CD14-positive monocyte (primary cell): ENCODE results near the gene BRINP3. TPM values are rescaled to one million over a fixed set of nuclear protein-coding genes. Genes with fewer than 3 reads are reported as not detected.

Source experiments
- DNase-seq, 3 donors: peaks; one replicate each; pipeline ENCODE4 v3.0.0-alpha.2; 2011 to 2022
- H2AFZ ChIP-seq: 2 replicates; pipeline ENCODE4 v1.6.0; 2012; ENCODE audit warnings: mild to moderate bottlenecking, low read depth, low read length, inconsistent platforms; ENCODE audit not compliant: insufficient read depth, poor library complexity, severe bottlenecking
- H3K27ac ChIP-seq, 2 donors: 1 replicate in 1 of 2; 2 replicates in 1 of 2; pipeline ENCODE4 v1.5.1; 2012 to 2013; ENCODE audit warnings: low read length in 2 of 2, control low read depth in 1 of 2, inconsistent platforms in 1 of 2, low read depth in 1 of 2, mild to moderate bottlenecking in 1 of 2
- H3K27me3 ChIP-seq, 2 donors: one replicate each; pipeline versions ENCODE4 v1.6.0 to v1.6.1; 2011 to 2013; ENCODE audit warnings: low read length in 2 of 2; ENCODE audit not compliant: control insufficient read depth in 2 of 2, insufficient read depth in 2 of 2
- H3K36me3 ChIP-seq, 2 donors: replicated peaks in 1 of 2; 1 replicate in 1 of 2; 2 replicates in 1 of 2; pipeline versions ENCODE4 v1.5.1 to v1.6.1; 2012 to 2013; ENCODE audit warnings: low read length in 2 of 2, control low read depth in 1 of 2, inconsistent platforms in 1 of 2, mild to moderate bottlenecking in 1 of 2; ENCODE audit not compliant: insufficient read depth in 2 of 2, control insufficient read depth in 1 of 2
- H3K4me1 ChIP-seq, 2 donors: 1 replicate in 1 of 2; 2 replicates in 1 of 2; pipeline versions ENCODE4 v1.5.1 to v1.6.1; 2012 to 2013; ENCODE audit warnings: low read length in 2 of 2, control low read depth in 1 of 2, inconsistent platforms in 1 of 2, mild to moderate bottlenecking in 1 of 2, moderate library complexity in 1 of 2; ENCODE audit not compliant: insufficient read depth in 2 of 2, control insufficient read depth in 1 of 2
- H3K4me2 ChIP-seq: replicated peaks from 2 replicates; pipeline ENCODE3; 2012; ENCODE audit warnings: low read length, moderate library complexity, mild to moderate bottlenecking; ENCODE audit not compliant: poor library complexity, severe bottlenecking; ENCODE audit errors: extremely low read depth
- H3K4me3 ChIP-seq, 3 experiments: fragments of 200-600 bp in 1 of 3; sonication (generic) in 1 of 3; replicated peaks in 1 of 3; 1 replicate in 2 of 3; 2 replicates in 1 of 3; pipeline ENCODE4 v1.5.1; 2011 to 2013; ENCODE audit warnings: low read length in 3 of 3, mild to moderate bottlenecking in 3 of 3, control low read depth in 2 of 3, low read depth in 2 of 3, inconsistent platforms in 1 of 3, moderate library complexity in 1 of 3
- H3K79me2 ChIP-seq: 2 replicates; pipeline ENCODE4 v1.6.0; 2012; ENCODE audit warnings: mild to moderate bottlenecking, control low read depth, inconsistent platforms, low read length, moderate library complexity; ENCODE audit not compliant: insufficient read depth
- H3K9ac ChIP-seq: 2 replicates; pipeline ENCODE4 v1.6.0; 2017; ENCODE audit warnings: low read length, mild to moderate bottlenecking; ENCODE audit not compliant: insufficient read depth, poor library complexity, severe bottlenecking
- H3K9me3 ChIP-seq, 2 donors: replicated peaks in 1 of 2; 1 replicate in 1 of 2; 2 replicates in 1 of 2; pipeline versions ENCODE4 v1.5.1 to v1.6.1; 2012 to 2013; ENCODE audit warnings: low read length in 2 of 2, control low read depth in 1 of 2; ENCODE audit not compliant: control insufficient read depth in 1 of 2, insufficient read depth in 1 of 2
- H4K20me1 ChIP-seq: 2 replicates; pipeline ENCODE4 v1.6.0; 2012; ENCODE audit warnings: mild to moderate bottlenecking, low read length, control low read depth, moderate library complexity; ENCODE audit not compliant: insufficient read depth
- H3K27ac Mint-ChIP-seq, 7 donors: one replicate each; pipeline ENCODE4 v1.8.0; 2020; ENCODE audit warnings: mild to moderate bottlenecking in 7 of 7, mixed read lengths in 7 of 7, moderate library complexity in 6 of 7, inconsistent platforms in 2 of 7
- H3K27me3 Mint-ChIP-seq, 3 donors: one replicate each; pipeline ENCODE4 v1.8.0; 2021 to 2022; ENCODE audit warnings: low read depth in 3 of 3, mild to moderate bottlenecking in 3 of 3, mixed read lengths in 3 of 3, moderate library complexity in 3 of 3, inconsistent platforms in 1 of 3
- H3K36me3 Mint-ChIP-seq, 2 donors: one replicate each; pipeline ENCODE4 v1.8.0; 2020; ENCODE audit warnings: mixed read lengths in 2 of 2, inconsistent platforms in 1 of 2, mild to moderate bottlenecking in 1 of 2
- H3K4me1 Mint-ChIP-seq: one replicate; pipeline ENCODE4 v1.8.0; 2020; ENCODE audit warnings: mild to moderate bottlenecking, mixed read lengths
- H3K4me3 Mint-ChIP-seq, 2 donors: one replicate each; pipeline ENCODE4 v1.8.0; 2020; ENCODE audit warnings: mild to moderate bottlenecking in 2 of 2, mixed read lengths in 2 of 2, moderate library complexity in 1 of 2
- H3K9me3 Mint-ChIP-seq, 7 donors: one replicate each; pipeline ENCODE4 v1.8.0; 2020 to 2022; ENCODE audit warnings: mixed read lengths in 7 of 7, mild to moderate bottlenecking in 6 of 7, moderate library complexity in 6 of 7, inconsistent platforms in 2 of 7
- CTCF ChIP-seq: fragments of 200-600 bp; IDR thresholded peaks from one replicate; pipeline ENCODE4 v1.8.0; 2022; ENCODE audit warnings: antibody characterized with exemption, mild to moderate bottlenecking
- WGBS: methylation state at CpG from one replicate; pipeline ENCODE4 v1.1.5; 2013; ENCODE audit warnings: missing lambda C conversion rate; ENCODE audit not compliant: insufficient coverage; 5-methylcytosine and 5-hydroxymethylcytosine counted together
- intact Hi-C, 2 donors: fragments of 100-400 bp; cut with micrococcal nuclease; formaldehyde crosslinking; loops; one replicate each; pipeline versions ENCODE4 v1.15.0 to v1.15.1; 2023
- polyA plus RNA-seq, 3 donors: library from polyadenylated mRNA; depleted of rRNA in 1 of 3; unstranded in 2 of 3; stranded (reverse) in 1 of 3; fragments of 300-500 nt in 2 of 3; fragments of >200 nt in 1 of 3; fragmentation: Illumina TruSeq in 2 of 3; gene quantifications; 1 replicate in 2 of 3; 2 replicates in 1 of 3; pipeline ENCODE4 v1.2.3, GENCODE V29; 2012 to 2021

BRINP3 gene
- polyA plus RNA-seq, 3 donors = not detected

DNA sequence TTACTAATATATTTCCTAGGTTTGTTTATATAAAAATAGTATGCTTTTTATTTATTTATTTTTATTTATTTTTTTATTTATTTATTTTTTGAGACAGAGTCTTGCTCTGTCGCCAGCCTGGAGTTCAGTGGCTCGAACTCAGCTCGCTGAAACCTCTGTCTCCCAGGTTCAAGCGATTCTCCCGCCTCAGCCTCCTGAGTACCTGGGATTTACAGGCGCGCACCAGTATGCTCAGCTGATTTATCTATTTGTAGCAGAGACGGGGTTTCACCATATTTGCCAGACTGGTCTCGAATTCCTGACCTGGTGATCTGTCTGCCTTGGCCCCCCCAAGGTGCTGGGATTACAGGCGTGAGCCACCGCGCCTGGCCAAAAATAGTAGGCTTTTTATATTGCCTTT is 33.2 kb downstream of the BRINP3 start:
- no peak overlapping the region for H3K4me2 ChIP-seq
- no peak overlapping the region for H3K9ac ChIP-seq
- no peak overlapping the region for H3K27ac ChIP-seq
- intact Hi-C loops = no loop called here
- WGBS = 97% methylated on average over 8 of the region's 12 CpGs
- no peaks in the 10 kb centered on the region for H4K20me1 ChIP-seq
- no peaks in the 10 kb centered on the region for H3K36me3 ChIP-seq
- Mint-ChIP-seq H3K4me3 (no peak overlapping the region), H3K27me3 (peaks cover 0 to 1% (median 0%) of the 10 kb centered on the region in 3 donors), H3K27ac (no peak overlapping the region), H3K36me3 (no peaks in the 10 kb centered on the region), H3K9me3 (peaks cover 0 to 3% (median 0%) of the 10 kb centered on the region in 7 donors), H3K4me1 (no peaks in the 10 kb centered on the region)
- DNase-seq = no peak
- TF ChIP-seq CTCF = no peak
- no peak overlapping the region for H3K4me3 ChIP-seq
- no peaks in the 10 kb centered on the region for H3K9me3 ChIP-seq
- H3K27me3 ChIP-seq = no peaks in the 10 kb centered on the region
- H3K4me1 ChIP-seq = no peaks in the 10 kb centered on the region
- H2AFZ ChIP-seq = no peak overlapping the region
- no peaks in the 10 kb centered on the region for H3K79me2 ChIP-seq

DNA sequence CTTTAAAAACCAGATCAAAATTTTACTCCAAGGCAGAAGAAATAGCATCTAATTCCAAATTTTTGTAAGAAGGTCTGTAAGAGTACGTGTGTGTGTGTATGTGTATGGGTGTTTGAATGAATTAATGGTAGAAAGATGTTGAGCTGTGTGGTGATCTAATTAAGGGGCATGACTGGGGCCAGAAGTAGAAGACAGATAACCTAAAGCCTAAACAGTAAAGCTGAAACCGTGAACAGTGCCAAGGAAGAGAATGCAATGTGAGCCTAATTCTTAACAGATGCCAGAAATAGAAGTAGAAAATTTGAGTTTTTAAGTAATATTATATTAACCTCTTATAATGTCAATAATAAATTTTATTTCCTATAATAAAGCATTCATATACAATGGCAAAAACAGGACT is 38.2 kb downstream of the BRINP3 start:
- no peak for TF ChIP-seq CTCF
- H3K4me1 ChIP-seq = no peaks in the 10 kb centered on the region
- no peak overlapping the region for H3K4me3 ChIP-seq
- no peak overlapping the region for H3K4me2 ChIP-seq
- no peak overlapping the region for H3K4me3 Mint-ChIP-seq
- H3K36me3 Mint-ChIP-seq = no peaks in the 10 kb centered on the region
- H3K79me2 ChIP-seq = no peaks in the 10 kb centered on the region
- H2AFZ ChIP-seq = no peak overlapping the region
- H3K27me3 Mint-ChIP-seq = no peaks in the 10 kb centered on the region
- H3K27me3 ChIP-seq = no peaks in the 10 kb centered on the region
- H3K9me3 ChIP-seq = no peaks in the 10 kb centered on the region
- intact Hi-C loops = no loop called here
- no peaks in the 10 kb centered on the region for H3K36me3 ChIP-seq
- H3K27ac ChIP-seq = no peak overlapping the region
- H3K9ac ChIP-seq = no peak overlapping the region
- no peak overlapping the region for H3K27ac Mint-ChIP-seq
- DNase-seq = no peak
- peaks cover 0 to 3% (median 0%) of the 10 kb centered on the region in 7 donors for H3K9me3 Mint-ChIP-seq
- H4K20me1 ChIP-seq = no peaks in the 10 kb centered on the region
- no CpG with 5 or more reads among the region's 2 CpGs for WGBS
- no peaks in the 10 kb centered on the region for H3K4me1 Mint-ChIP-seq
